Dermis blood vessel endothelial cell (primary cell): ENCODE data around the gene PREB. TPM values are rescaled to one million over a fixed set of nuclear protein-coding genes. Genes with fewer than 3 reads are reported as not detected.
A peak's percentile ranks its signal among the peaks of the same experiment; 100 is the strongest.
"Not testable (repeated sequence)": the region's sequence is repeated elsewhere in the genome, so short reads cannot be mapped to it uniquely, and the experiment has no call there.

ENCODE experiments used
- DNase-seq: peaks from one replicate; pipeline ENCODE4 v3.0.0; 2010
- total RNA-seq: library from RNA; depleted of rRNA; stranded (reverse); fragments of >200 nt; gene quantifications from 2 replicates; pipeline ENCODE4 v1.2.3, GENCODE V29; 2014

PREB gene, protein sequence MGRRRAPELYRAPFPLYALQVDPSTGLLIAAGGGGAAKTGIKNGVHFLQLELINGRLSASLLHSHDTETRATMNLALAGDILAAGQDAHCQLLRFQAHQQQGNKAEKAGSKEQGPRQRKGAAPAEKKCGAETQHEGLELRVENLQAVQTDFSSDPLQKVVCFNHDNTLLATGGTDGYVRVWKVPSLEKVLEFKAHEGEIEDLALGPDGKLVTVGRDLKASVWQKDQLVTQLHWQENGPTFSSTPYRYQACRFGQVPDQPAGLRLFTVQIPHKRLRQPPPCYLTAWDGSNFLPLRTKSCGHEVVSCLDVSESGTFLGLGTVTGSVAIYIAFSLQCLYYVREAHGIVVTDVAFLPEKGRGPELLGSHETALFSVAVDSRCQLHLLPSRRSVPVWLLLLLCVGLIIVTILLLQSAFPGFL
- total RNA-seq = 46.4 and 46.8 TPM in 2 replicates

DNA sequence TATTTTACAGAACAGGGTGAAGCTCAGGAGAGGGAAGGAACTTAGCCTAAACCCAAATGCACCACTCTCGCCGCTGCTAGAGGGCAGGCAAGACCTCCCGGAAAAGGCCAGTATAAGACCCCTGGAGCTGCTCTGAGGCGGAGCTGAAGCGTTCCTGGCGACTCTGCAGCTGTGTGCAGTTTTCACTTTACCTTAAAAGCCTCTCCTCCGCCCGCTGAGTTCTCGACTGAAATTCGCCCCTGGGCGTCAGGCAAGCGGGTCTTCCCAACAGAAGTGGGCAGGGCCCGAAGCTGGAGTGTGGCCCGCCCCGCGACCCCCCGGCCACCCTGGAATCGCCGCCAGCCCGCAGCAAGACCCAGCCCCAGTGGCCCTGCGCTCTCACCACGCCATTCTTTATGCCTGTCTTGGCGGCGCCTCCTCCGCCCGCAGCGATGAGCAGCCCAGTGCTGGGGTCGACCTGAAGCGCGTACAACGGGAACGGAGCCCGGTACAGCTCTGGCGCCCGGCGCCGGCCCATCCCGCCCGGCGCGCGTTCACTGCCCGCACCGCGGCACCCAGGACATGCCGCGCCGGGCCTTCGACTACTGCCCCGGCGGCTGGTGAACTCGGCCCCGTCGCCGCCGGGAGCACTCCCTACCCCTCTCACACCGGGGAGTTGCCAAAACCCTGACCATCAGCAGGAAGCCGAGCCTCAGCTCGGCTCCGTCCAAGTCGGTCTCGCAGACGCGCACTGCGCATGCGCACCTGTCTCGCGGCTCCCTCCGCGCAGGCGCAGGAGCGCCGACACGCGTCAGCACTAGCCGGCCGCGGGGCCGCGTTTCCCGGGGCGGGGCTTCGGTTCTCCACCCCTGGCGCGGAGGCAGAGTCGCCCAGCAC, at the start of gene PREB:
Gene PREB, minus strand, starts transcription at position 732 of the 876 bp plus-strand sequence. Its CDS starts 215 bp downstream, at position 517.
- DNase-seq = peak; percentile 96

DNA sequence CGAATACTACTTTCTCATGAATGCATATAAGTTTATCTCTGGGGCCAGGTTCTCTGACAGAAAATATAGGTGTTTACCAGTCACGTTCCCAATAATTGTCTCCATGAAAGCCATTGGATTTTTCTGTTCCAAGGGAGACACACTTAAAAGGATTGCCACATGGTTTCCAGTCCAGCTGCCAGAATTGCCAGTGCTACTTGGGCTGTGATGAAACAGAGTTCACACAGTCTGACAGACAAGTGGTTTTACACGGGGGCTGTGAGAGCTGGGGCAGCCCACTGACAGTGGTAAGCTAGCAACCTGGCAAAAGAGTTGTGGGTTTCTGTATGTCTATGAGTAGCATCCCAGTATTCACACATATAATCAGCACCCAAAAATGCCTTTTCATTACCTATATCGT, 49.7 kb upstream of the PREB start:
- no peak for DNase-seq

DNA sequence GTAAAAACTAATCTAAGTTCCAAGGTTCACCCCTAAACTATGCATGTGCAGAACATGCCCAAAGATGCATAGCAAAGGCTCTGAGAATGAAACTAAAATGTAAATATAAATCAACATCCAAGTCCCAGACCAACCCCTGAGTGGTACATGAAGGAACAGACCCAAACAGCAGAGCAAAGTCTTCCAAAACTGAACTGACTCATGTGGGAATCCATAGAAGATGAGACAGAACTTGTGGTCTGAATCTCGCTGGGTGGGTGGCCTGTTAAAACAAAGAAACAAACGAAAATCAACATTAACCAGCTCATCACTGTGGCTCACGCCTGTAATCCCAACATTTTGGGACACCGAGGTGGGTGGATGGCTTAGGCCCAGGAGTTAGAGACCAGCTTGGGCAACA, 47.9 kb upstream of the PREB start:
- no peak for DNase-seq

DNA sequence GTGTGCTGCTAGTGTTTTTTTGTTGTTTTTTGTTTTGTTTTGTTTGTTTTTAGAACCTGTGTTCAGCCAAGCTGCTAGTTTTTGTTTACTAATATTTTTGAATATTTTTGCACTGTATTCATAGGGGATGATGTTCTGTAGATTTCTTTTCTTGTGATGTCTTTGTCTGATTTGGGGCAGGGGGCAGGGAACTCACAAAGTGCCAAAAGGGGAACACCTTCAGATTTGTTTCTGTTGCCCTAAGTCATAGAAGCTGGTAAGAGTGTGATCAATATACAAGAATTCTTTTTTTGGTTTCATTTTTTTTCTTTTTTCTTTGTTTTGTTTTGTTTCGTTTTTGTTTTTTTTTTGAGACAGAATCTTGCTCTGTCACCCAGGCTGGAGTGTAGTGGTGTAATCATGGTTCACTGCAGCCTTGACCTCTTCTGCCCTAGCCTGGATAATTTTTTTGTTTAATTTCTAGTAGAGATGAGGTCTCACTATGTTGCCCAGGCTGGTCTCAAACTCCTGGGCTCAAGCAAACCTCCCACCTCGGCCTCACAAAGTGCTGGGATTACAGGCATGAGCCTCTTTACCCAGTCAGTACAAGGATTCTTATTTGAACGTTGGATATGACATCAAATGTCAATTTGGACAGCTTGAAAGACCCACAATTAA, 45.0 kb upstream of the PREB start:
- no peak for DNase-seq

DNA sequence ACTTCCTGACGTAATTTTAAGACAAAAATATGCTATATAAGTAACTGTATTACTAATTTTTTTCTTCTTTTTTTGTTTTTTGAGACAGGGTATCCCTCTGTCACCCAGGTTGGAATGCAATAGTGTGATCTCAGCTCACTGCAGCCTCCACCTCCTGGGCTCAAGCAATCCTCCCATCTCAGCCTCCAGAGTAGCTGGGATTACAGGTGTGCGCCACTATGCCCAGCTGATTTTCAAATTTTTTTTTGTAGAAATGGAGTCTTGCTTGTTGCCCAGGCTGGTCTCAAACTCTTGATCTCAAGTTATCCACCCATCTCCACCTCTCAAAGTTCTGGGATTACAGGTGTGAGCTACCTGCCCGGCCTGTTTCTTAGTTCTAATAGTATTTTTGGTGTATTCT, 44.0 kb upstream of the PREB start:
- DNase-seq = no peak

DNA sequence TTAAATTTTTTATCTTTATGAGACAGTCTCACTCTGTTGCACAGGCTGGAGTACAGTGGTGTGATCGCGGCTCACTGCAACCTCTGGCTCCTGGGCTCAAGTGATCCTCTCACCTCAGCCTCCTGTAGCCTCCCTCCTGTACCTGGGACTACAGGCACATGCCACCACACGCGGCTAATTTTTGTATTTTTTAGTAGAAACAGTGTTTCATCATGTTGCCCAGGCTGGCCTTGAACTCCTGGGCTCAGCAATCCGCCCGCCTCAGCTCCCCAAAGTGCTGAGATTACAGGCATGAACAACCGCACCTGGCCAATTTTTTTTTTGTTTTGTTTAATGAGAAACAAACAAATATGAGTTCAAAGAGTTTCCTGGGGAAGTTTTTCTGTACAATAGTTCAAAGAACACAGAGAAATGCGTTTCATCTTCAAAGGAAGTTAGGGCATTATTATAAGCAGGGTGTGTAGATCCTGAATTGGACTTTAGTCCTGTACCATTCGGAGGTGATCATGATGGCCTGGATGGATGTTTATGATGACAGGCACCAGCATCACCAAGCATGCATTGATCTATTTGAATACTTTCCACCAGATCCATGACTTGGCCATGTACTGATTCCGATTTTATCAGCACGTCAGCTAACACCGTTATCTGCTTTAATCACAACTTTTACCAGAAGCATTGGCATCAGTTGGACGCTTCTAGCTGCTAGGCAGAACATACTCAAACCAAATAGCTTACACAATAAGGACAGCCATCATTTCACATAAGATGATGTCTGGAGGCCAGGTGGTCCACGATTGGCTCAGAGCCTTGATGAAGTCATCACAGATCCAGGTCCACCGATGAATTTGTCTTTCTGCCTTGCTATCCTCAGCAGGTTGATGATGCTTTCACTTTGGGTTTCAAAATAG, 43.3 kb upstream of the PREB start:
- no peak for DNase-seq

DNA sequence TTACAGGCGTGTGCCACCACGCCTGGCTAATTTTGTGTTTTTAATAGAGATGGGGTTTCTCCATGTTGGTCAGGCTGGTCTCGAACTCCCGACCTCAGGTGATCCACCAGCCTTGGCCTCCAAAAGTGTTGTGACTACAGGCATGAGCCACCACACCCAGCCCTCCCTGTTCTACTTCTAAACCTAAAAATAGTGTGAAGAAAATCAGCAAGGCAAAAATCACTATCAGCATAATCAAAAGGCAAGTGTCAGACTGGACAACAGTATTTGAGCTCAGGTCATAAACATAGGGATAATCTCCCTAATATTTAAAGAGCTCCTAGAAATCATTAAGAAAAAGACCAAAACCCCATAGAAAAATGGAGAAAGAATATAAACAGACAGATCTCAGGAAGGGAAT, 41.3 kb upstream of the PREB start:
- not testable (repeated sequence) for DNase-seq

DNA sequence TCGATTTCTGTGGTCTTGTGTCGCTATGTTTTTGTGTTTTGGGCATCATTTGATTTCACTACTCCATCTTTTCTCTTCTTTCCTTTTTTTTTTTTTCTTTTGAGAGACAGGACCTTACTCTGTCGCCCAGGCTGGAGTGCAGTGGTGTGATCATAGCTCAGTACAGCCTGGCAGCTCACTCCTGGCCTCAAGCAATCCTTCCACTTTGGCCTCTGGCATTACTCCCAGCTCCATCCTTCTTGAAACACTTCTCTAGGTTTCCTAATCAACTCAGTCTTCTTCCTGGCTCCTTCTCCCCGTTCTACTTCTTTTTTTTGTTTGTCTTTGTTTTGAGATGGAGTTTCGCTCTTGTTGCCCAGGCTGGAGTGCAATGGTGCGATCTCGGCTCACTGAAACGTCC, 40.9 kb upstream of the PREB start:
- no peak for DNase-seq

DNA sequence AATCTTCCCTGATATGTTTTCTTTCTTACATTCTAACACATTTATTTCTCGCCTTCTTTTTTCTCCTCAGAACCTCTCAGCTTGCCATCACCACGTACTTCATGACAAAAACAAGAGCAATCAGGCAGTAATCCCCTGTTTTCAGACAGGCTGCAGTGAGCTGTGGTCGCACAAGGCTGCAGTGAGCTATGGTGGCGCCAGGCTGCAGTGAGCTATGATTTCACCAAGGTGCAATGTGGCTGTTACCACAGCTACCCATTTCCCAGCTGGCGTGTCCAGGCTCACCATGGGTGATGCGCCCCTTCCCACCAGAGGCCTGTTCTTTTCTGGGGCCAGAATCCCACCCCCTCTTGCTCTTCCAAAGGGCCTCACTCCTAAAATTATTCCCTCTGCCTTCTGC, 40.2 kb upstream of the PREB start:
- DNase-seq = no peak

DNA sequence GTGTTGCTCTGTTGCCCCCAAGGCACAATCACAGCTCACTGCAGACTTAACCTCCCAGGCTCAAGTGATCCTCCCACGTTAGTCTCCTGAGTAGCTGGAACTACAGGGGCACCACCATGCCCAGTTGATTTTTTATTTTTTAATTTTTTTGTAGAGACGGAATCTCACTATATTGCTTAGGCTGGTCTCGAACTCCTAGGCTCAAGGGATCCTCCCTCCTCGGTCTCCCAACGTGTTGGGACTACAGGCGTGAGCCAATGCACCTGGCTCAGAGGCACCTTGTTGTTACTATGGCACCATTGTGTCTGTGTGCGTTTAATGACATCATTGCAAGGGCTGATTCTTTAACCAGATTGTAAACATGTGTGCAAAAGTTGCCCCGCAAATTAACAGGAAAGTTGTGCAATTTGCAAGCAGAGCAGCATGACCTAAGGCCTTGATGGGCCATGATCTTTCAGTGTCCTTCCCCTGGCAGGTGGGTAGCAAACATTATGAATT, 37.0 kb upstream of the PREB start:
- no peak for DNase-seq

DNA sequence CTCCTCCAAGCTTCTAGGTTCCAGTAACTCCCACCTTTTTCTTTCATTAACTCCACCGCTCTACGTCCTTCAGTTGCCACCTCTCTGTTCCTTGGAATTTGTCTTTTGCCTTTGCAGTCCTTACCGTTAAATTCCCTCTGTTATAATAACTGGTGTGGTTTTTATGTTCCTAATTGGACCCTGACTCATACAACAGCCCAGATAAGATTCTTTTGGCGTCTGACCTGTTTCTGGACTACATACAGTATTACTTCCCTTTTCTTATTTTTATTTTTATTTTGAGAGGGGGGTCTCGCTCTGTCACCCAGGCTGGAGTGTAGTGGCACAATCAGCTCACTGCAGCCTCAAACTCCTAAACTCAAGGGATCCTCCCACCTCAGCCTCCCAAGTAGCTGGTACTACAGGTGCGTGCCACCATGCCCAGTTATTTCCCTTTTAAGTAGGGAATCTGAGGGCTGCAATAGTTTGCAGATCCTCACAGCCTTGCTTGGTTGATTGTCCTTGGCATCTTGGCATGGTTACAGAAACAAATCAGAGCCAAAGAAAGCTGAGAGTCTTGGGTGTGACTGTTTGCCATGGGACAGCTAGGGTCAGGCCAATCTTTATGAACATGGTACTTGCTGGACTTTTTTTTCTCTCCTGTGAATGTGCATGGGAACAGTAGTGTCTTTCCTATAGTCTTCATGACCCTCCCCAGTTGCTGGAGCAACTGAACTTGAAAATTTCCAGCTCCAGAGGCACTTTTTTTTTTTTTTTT, 36.3 kb upstream of the PREB start:
- no peak for DNase-seq

DNA sequence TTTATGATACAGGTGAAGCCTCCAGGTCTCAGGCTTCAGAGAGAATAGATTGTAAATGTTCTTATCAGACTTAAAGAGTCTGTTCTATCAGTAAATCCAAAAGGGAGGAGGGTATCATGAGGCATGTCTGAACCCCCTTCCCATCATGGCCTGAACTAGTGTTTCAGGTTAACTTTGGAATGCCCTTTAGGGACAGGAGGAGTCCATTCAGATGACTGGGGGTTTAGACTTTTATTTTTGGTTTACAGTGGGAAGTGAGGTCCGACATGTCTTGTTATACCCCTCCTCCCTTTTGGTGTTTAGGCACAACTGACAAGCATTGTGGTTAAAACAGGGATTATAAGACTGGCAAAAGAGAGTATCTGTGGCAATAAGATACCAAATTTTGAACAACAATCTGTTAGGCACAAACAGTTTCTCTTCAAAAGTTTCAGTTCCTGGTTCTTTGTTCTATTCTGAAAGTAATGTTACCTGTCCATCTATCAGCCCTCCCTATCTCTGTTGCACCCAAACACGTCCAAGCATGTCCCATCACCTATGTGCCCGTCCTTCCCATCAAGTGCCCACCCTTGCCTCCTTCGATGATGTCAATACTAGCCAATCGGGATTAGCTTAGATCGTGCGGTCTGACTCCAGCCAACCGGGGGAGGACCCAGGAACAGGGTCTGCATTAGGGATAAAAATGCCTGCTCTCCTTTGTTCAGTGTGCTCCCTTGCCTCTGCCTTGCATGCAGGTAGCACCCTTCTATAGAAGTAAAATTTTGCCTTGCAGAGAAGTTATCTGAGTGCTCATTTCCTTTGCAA, 30.7 kb upstream of the PREB start:
- no peak for DNase-seq

DNA sequence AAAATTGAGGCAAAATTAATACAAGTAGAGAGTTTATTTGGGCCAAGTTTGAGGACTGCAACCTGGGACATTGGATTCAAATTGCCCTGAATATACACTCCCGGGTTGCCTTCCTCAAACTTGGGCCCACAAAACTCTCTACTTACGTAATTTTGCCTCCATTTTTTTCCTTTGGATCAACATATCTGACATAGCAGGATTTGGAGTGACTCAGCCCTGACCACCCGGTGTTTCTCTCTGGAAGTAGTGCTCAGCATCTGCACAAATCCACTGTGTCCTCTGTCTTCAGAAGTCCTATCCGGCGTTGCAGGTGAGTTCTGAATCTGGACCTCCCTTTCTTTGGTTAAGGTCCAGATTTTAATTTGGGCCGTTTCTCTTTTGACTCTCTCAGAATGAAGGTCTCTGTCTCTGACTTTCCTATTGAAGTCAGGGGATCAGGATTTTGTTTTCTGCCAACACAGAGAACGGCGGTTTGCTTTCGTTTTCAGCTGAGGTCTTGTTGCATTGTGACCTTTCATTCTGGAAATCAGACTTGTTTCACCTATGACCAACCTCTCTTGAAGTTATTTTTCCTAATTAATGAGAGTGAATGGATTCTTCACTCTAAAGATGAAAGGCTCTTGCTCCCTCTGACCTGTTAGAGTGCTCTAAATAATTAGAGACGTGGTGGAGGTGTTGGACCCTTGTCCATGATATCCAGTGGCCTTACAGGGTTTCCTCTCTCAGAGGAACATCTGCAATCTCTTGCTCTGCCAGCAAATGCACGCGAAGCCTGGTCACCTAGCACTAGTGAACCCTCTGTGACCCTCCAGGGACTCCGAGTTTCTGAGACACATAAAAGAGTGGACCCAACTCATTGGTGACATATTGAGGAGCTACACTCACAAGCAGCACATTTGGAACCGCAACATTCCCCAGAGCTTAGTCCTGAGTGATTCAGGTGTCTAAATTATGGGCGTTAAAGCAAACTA, 28.0 kb upstream of the PREB start:
- no peak for DNase-seq

DNA sequence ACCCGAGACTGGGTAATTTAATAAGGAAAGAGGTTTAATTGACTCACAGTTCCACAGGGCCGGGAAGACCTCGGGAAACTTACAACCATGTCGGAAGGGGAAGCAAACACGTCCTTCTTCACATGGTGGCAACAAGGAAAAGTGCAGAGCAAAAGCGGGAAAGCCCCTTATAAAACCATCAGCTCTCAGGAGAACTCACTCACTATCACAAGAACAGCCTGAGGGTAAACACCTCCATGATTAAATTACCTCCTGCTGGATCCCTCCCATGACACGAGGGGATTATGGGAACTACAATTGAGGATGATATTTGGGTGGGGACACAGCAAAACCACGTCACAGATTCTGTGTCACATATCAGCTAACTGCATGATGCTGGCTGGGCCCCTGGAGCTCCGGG, 25.8 kb upstream of the PREB start:
- no peak for DNase-seq

DNA sequence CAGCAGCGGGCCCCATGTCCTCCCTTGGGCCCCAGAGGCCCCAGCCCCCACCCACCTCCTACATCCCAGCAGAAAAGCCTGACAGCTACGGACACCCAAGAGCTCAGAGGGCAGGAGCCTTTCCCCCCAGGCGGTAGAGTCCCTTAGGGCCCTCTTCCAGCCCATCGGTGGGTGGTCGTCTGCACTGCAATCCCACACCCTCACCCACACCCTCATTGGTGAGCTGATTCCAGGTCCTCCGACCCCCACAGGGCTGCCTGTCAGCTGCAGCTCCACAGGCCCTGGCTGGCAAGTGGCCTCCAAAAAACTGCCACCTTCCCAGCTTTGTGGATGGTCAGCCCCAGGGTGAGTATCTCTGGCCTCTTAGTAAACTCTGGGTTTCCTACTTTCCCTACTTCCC, 24.8 kb upstream of the PREB start:
- no peak for DNase-seq

DNA sequence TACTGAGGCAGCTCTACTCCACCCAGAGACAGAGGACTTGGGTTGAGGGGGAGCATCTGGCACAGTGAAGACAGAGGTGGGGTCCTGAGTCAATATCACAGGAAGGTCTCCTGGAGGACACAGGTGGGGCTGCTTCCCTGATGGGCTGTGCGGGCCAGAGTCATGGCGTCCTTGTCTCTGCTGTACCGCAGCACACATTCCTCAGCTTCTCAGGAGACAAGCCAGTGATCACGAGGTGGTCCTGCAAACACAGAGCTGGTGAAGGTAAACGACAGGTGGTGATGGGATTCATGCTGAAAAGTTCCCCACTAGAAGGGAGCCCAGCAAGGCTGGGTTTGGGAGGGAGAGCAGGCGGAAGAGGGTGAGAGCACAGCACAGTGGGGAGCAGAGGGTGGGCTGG, 24.0 kb upstream of the PREB start:
- no peak for DNase-seq

DNA sequence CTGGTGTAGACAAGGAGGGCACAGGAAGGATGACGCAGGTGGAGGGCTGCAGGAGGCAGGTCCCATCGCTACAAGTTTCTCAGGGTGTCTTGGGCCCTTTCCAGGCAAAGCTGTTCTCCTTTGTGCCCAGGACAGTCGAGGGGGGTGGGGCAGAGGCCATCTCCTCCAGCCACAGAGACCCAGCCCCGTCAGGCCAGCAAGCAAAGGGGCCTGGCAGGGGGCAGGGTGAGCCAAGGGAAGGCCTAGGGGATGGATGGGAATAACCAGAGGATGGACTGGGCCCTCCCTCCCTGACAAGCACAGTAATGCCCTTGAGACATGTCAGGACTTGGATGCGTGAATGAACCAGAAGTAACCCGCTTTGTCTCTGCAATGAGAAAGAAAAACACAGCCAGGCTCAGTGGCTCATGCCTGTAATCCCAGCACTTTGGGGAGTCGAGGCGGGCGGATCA, 20.7 kb upstream of the PREB start:
- DNase-seq = no peak

DNA sequence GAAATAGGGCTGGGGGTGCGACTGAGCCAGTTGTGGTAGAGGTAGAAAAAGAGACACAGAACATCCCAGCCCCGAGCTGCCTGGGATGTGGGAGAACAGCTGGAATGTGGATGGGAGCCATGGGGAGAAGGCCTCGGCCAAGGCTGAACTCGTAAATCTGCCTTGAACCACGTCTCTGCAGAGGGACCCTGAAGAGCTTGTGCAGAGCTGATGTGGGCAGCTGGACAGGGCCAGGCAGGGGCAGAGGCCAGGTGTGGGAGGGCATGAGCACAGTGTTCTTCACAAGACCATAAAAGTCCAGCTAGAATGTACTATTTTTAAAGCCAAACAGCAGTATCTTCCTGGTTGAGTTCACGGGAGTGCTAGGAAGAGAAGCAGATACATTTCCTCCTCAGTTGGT, 20.1 kb upstream of the PREB start:
- DNase-seq = no peak
